ENCODE data around the gene BBS4. TPM values are rescaled to one million over a fixed set of nuclear protein-coding genes. Genes with fewer than 3 reads are reported as not detected.

The BBS4 gene
- total RNA-seq, 2 experiments from 2014 or later = 17.1 to 19.3 TPM

- peaks cover 41% of the 10 kb centered on the region for H3K4me1 Mint-ChIP-seq
- POLR2A ChIA-PET = interaction anchor here (0.7 to 2.0 kb wide), 5 partner anchors 11 to 97 kb away, joined by 3 to 8 read pairs (median 4); no protein-coding TSS in a partner anchor
- H3K9me3 Mint-ChIP-seq = no peaks in the 10 kb centered on the region
- DNase-seq (peak; percentile 99), ATAC-seq (ENCODE audit: low read depth) (peak; percentile 82)
- peaks cover 27% of the 10 kb centered on the region for H3K36me3 Mint-ChIP-seq
- peak within 1 kb of the TSS; percentile 99 for H3K27ac Mint-ChIP-seq
- H3K27me3 Mint-ChIP-seq = no peaks in the 10 kb centered on the region
- peak within 1 kb of the TSS; percentile 97 for H3K4me3 Mint-ChIP-seq
Measured at GRCh38 chr15:72783640-72784455, 97.8 kb downstream of the BBS4 start, which contains the start of gene ADPGK. Gene ADPGK (minus strand): TSS chr15:72783758. CDS start chr15:72783691, 67 bp downstream.

- no peak for ATAC-seq (ENCODE audit: low read depth)
- H3K4me1 Mint-ChIP-seq = peaks cover 40% of the 10 kb centered on the region
Measured at GRCh38 chr15:72784456-72784876, 98.5 kb downstream of the BBS4 start.

GRCh38 chr15:72785432-72785831 lies 99.4 kb downstream of the BBS4 start:
- ATAC-seq (ENCODE audit: low read depth) (no peak), DNase-seq (peak; percentile 34)
- Mint-ChIP-seq H3K27me3 (no peaks in the 10 kb centered on the region), H3K4me1 (peaks cover 34% of the 10 kb centered on the region), H3K9me3 (no peaks in the 10 kb centered on the region), H3K4me3 (no peak overlapping the region), H3K27ac (peak overlapping the region; percentile 73), H3K36me3 (peaks cover 17% of the 10 kb centered on the region)
- POLR2A ChIA-PET = interaction anchor here (1.3 kb wide), 1 partner anchor 9 kb away, joined by 5 read pairs; no protein-coding TSS in a partner anchor

More at GRCh38 chr15:72784456-72784876, 98.5 kb downstream of the BBS4 start:
- Mint-ChIP-seq H3K4me3 (peak overlapping the region; percentile 97), H3K36me3 (peaks cover 25% of the 10 kb centered on the region), H3K27me3 (no peaks in the 10 kb centered on the region), H3K27ac (peak overlapping the region; percentile 96), H3K9me3 (no peaks in the 10 kb centered on the region)
- POLR2A ChIA-PET = no interaction called here
- DNase-seq = no peak

- Mint-ChIP-seq H3K27ac (no peak overlapping the region), H3K27me3 (no peaks in the 10 kb centered on the region), H3K4me3 (no peak overlapping the region), H3K4me1 (peaks cover 32% of the 10 kb centered on the region), H3K36me3 (peaks cover 15% of the 10 kb centered on the region), H3K9me3 (no peaks in the 10 kb centered on the region)
- POLR2A ChIA-PET = interaction anchor here (1.3 kb wide), 1 partner anchor 8 kb away, joined by 5 read pairs; no protein-coding TSS in a partner anchor
- DNase-seq = no peak
- no peak for ATAC-seq (ENCODE audit: low read depth)
Measured at GRCh38 chr15:72785841-72786240, 99.8 kb downstream of the BBS4 start.

- Mint-ChIP-seq H3K27me3 (no peaks in the 10 kb centered on the region), H3K9me3 (no peaks in the 10 kb centered on the region), H3K27ac (no peak overlapping the region), H3K4me3 (no peak overlapping the region), H3K4me1 (peaks cover 28% of the 10 kb centered on the region), H3K36me3 (peaks cover 11% of the 10 kb centered on the region)
- DNase-seq (no peak), ATAC-seq (ENCODE audit: low read depth) (no peak)
- POLR2A ChIA-PET = interaction anchor here (1.3 kb wide), 1 partner anchor 8 kb away, joined by 5 read pairs; no protein-coding TSS in a partner anchor
Measured at GRCh38 chr15:72786242-72786641, 100.2 kb downstream of the BBS4 start.

GRCh38 chr15:72786676-72787345 lies 100.8 kb downstream of the BBS4 start:
- ATAC-seq (ENCODE audit: low read depth) (no peak), DNase-seq (no peak)
- no peak overlapping the region for H3K4me3 Mint-ChIP-seq
- peaks cover 23% of the 10 kb centered on the region for H3K4me1 Mint-ChIP-seq
- no peaks in the 10 kb centered on the region for H3K9me3 Mint-ChIP-seq
- POLR2A ChIA-PET = no interaction called here
- peaks cover 6% of the 10 kb centered on the region for H3K36me3 Mint-ChIP-seq
- no peak overlapping the region for H3K27ac Mint-ChIP-seq
- peaks cover 3% of the 10 kb centered on the region for H3K27me3 Mint-ChIP-seq

- no peak for ATAC-seq (ENCODE audit: low read depth)
- Mint-ChIP-seq H3K4me1 (peaks cover 18% of the 10 kb centered on the region), H3K4me3 (no peak overlapping the region), H3K36me3 (peaks cover 5% of the 10 kb centered on the region), H3K9me3 (no peaks in the 10 kb centered on the region), H3K27me3 (peaks cover 10% of the 10 kb centered on the region), H3K27ac (no peak overlapping the region)
- POLR2A ChIA-PET = no interaction called here
- DNase-seq = no peak
Measured at GRCh38 chr15:72787526-72787925, 101.5 kb downstream of the BBS4 start.

Other genes starting within 250 kb of the BBS4 start
- gene ARIH1, start 211.9 kb upstream of the BBS4 start, total RNA-seq = 100 to 1,000 TPM; 141 to 165 TPM
- not detected for gene GOLGA6B, start 31.5 kb upstream of the BBS4 start, total RNA-seq
- gene HIGD2B, start within 50 bp of the BBS4 start, total RNA-seq = under 1 TPM in 1 of 2 experiments, not detected in 1; 0.62 TPM
- gene ADPGK, start 97.6 kb downstream of the BBS4 start, total RNA-seq = 10 to 100 TPM; 76.1 to 79.2 TPM